IMR-90 (cell line): ENCODE data around the gene ACADL. TPM values are rescaled to one million over a fixed set of nuclear protein-coding genes. Genes with fewer than 3 reads are reported as not detected.

Source experiments
- ATAC-seq: fragments of 200-7000 bp; cut with Tn5 transposase; 2 replicates; pipeline ENCODE4 v1.9.1; 2020; ENCODE audit warnings: low read depth, mild to moderate bottlenecking, moderate library complexity
- BruUV-seq: library from RNA; stranded (reverse); fragments of 400-500 nt; replicated peaks from 2 replicates; lab custom pipeline; 2021; lab: Mats Ljungman, UMichigan
- CTCF ChIA-PET: fragments of 300-600 bp; formaldehyde crosslinking; extraction: SDS; loops from one replicate; lab custom pipeline; 2021; ENCODE audit warnings: antibody characterized with exemption; lab: Yijun Ruan, JAX
- POLR2A ChIA-PET: fragments of 300-600 bp; sonication (Branson Sonifier 250); formaldehyde crosslinking; loops from one replicate; lab custom pipeline; 2022; ENCODE audit warnings: antibody characterized with exemption; ENCODE audit not compliant: unreplicated experiment; lab: Charles Lee
- DNase-seq: peaks from one replicate; pipeline ENCODE4 v3.0.0; 2013
- H2AFZ ChIP-seq: replicated peaks from 2 replicates; pipeline ENCODE3; 2013; ENCODE audit warnings: low read length, mild to moderate bottlenecking; ENCODE audit not compliant: poor library complexity
- H2AK5ac ChIP-seq: 2 replicates; pipeline ENCODE4 v1.6.1; 2013; ENCODE audit warnings: low read depth, low read length, inconsistent platforms
- H2AK9ac ChIP-seq: replicated peaks from 2 replicates; pipeline ENCODE3; 2013; ENCODE audit warnings: mild to moderate bottlenecking, low read depth, low read length, moderate library complexity; ENCODE audit not compliant: poor library complexity
- H2BK120ac ChIP-seq: 2 replicates; pipeline ENCODE4 v1.6.1; 2013; ENCODE audit warnings: low read depth, low read length, inconsistent platforms
- H2BK15ac ChIP-seq: 3 replicates; pipeline ENCODE4 v1.6.1; 2013; ENCODE audit warnings: low read depth, low read length, inconsistent platforms
- H2BK20ac ChIP-seq: 2 replicates; pipeline ENCODE4 v1.6.1; 2013; ENCODE audit warnings: low read depth, mild to moderate bottlenecking, inconsistent platforms, low read length, moderate library complexity
- H2BK5ac ChIP-seq: 2 replicates; pipeline ENCODE4 v1.6.1; 2013; ENCODE audit warnings: mild to moderate bottlenecking, low read depth, low read length, inconsistent platforms; ENCODE audit not compliant: poor library complexity, severe bottlenecking
- H3K14ac ChIP-seq: replicated peaks from 2 replicates; pipeline ENCODE4 v1.6.1; 2013; ENCODE audit warnings: low read depth, low read length, inconsistent platforms
- H3K18ac ChIP-seq: 2 replicates; pipeline ENCODE4 v1.6.1; 2013; ENCODE audit warnings: low read depth, low read length, control low read depth
- H3K23ac ChIP-seq: 2 replicates; pipeline ENCODE4 v1.6.1; 2013; ENCODE audit warnings: low read depth, low read length, inconsistent platforms
- H3K27ac ChIP-seq: 2 replicates; pipeline ENCODE4 v1.5.1; 2013; ENCODE audit warnings: mild to moderate bottlenecking, control low read depth, low read length; ENCODE audit not compliant: insufficient read depth
- H3K27me3 ChIP-seq: 2 replicates; pipeline ENCODE4 v1.6.1; 2013; ENCODE audit warnings: low read length; ENCODE audit not compliant: control insufficient read depth, insufficient read depth
- H3K36me3 ChIP-seq: 2 replicates; pipeline ENCODE4 v1.6.1; 2013; ENCODE audit warnings: low read length, mixed read lengths; ENCODE audit not compliant: control insufficient read depth, insufficient read depth
- H3K4ac ChIP-seq: 2 replicates; pipeline ENCODE4 v1.6.1; 2013; ENCODE audit warnings: low read depth, low read length, inconsistent platforms
- H3K4me1 ChIP-seq: 2 replicates; pipeline ENCODE4 v1.6.1; 2013; ENCODE audit warnings: low read length, mixed read lengths; ENCODE audit not compliant: control insufficient read depth, insufficient read depth
- H3K4me2 ChIP-seq: 2 replicates; pipeline ENCODE4 v1.6.1; 2013; ENCODE audit warnings: low read depth, mild to moderate bottlenecking, control low read depth, low read length, moderate library complexity
- H3K4me3 ChIP-seq: 2 replicates; pipeline ENCODE4 v1.5.1; 2013; ENCODE audit warnings: low read depth, mild to moderate bottlenecking, control low read depth, low read length, moderate library complexity; ENCODE audit not compliant: insufficient read depth
- H3K56ac ChIP-seq: 2 replicates; pipeline ENCODE4 v1.6.1; 2013; ENCODE audit warnings: low read length, inconsistent platforms; ENCODE audit not compliant: insufficient read depth; ENCODE audit errors: extremely low read depth
- H3K79me1 ChIP-seq, 2 experiments: 2 replicates each; pipeline ENCODE4 v1.6.1; 2013; ENCODE audit warnings: low read length in 2 of 2, inconsistent platforms in 1 of 2, low read depth in 1 of 2
- H3K9ac ChIP-seq: 2 replicates; pipeline ENCODE4 v1.6.1; 2013; ENCODE audit warnings: low read depth, low read length, control low read depth
- H3K9me1 ChIP-seq: 2 replicates; pipeline ENCODE4 v1.6.1; 2013; ENCODE audit warnings: low read length, inconsistent platforms; ENCODE audit not compliant: insufficient read depth
- H3K9me3 ChIP-seq: 2 replicates; pipeline ENCODE4 v1.6.1; 2013; ENCODE audit warnings: low read length; ENCODE audit not compliant: control insufficient read depth, insufficient read depth
- H4K20me1 ChIP-seq: 2 replicates; pipeline ENCODE4 v1.6.1; 2013; ENCODE audit warnings: low read length, inconsistent platforms; ENCODE audit not compliant: insufficient read depth
- H4K5ac ChIP-seq: 2 replicates; pipeline ENCODE4 v1.6.1; 2013; ENCODE audit warnings: mild to moderate bottlenecking, low read depth, low read length, control low read depth
- H4K8ac ChIP-seq, 2 experiments: 2 replicates each; pipeline ENCODE4 v1.6.1; 2013; ENCODE audit warnings: low read depth in 2 of 2, low read length in 2 of 2, control low read depth in 1 of 2, inconsistent platforms in 1 of 2
- H4K91ac ChIP-seq: 2 replicates; pipeline ENCODE4 v1.6.1; 2013; ENCODE audit warnings: low read depth, low read length, inconsistent platforms; ENCODE audit not compliant: insufficient read depth
- BHLHE40 ChIP-seq: fragments of 150-350 bp; IDR thresholded peaks from 2 replicates; pipeline ENCODE4 v1.6.1; 2016; ENCODE audit warnings: mild to moderate bottlenecking, low read depth, low read length
- CHD1 ChIP-seq: IDR thresholded peaks from 2 replicates; pipeline ENCODE4 v1.6.1; 2012; ENCODE audit warnings: low read depth, low read length, improper control_type of control experiment
- ELK1 ChIP-seq: fragments of 150-350 bp; IDR thresholded peaks from 2 replicates; pipeline ENCODE4 v1.6.1; 2016; ENCODE audit warnings: low read depth, mild to moderate bottlenecking, low read length, moderate library complexity, borderline replicate concordance
- MAFK ChIP-seq: IDR thresholded peaks from 2 replicates; pipeline ENCODE4 v1.6.1; 2012; ENCODE audit warnings: low read depth, low read length, improper control_type of control experiment
- dilution Hi-C: fragments of 300-500 bp; cut with HindIII; formaldehyde crosslinking; loops from one replicate; pipeline ENCODE4 v1.14.3; 2018; ENCODE audit warnings: low sequenced_read_pairs; ENCODE audit not compliant: unreplicated experiment
- in situ Hi-C: fragments of 300-500 bp; cut with MboI; formaldehyde crosslinking; loops from 3 replicates; pipeline ENCODE4 v1.14.3; 2019; ENCODE audit warnings: low sequenced_read_pairs, inconsistent platforms, mixed read lengths
- intact Hi-C: fragments of 100-400 bp; cut with micrococcal nuclease; formaldehyde crosslinking; loops from 2 replicates; pipeline ENCODE4 v1.10.0; 2022
- polyA plus RNA-seq, 3 experiments: library from polyadenylated mRNA; depleted of rRNA; stranded (reverse); fragments of >200 nt; gene quantifications; 2 replicates each; pipeline ENCODE4 v1.2.3, GENCODE V29; 2012; ENCODE audit warnings: low replicate concordance in 1 of 3
- total RNA-seq: library from RNA; depleted of rRNA; stranded (reverse); fragments of >200 nt; gene quantifications from 2 replicates; pipeline ENCODE4 v1.2.3, GENCODE V29; 2012

Gene ACADL
- total and polyA plus RNA-seq, 2 of the 4 experiments (the other 2 are of a cell fraction): not detected

GRCh38 chr2:210224941-210225672, at the start of gene ACADL (continued):
- TF ChIP-seq BHLHE40 (no peak), CHD1 (no peak), MAFK (no peak)

- Histone ChIP-seq H3K27me3 (no peaks in the 10 kb centered on the region), H2BK15ac (no peak overlapping the region), H3K4me1 (no peaks in the 10 kb centered on the region), H3K9me3 (no peaks in the 10 kb centered on the region), H3K4me3 (no peak overlapping the region), H2AK5ac (no peak overlapping the region), H3K36me3 (no peaks in the 10 kb centered on the region), H3K27ac (no peak overlapping the region), H3K14ac (no peak overlapping the region), H2BK20ac (no peak overlapping the region), H3K9me1 (no peaks in the 10 kb centered on the region), H3K4ac (no peak overlapping the region), H3K56ac (no peak overlapping the region), H3K79me1 (no peaks in the 10 kb centered on the region), H3K23ac (no peak overlapping the region), H3K9ac (no peak overlapping the region), H3K18ac (no peak overlapping the region), H4K5ac (no peak overlapping the region), H2AFZ (no peak overlapping the region), H4K20me1 (no peaks in the 10 kb centered on the region), H4K91ac (no peak overlapping the region), H2AK9ac (no peak overlapping the region), H4K8ac (no peak overlapping the region), H2BK120ac (no peak overlapping the region), H2BK5ac (no peak overlapping the region), H3K4me2 (no peak overlapping the region)
- TF ChIP-seq ELK1 (no peak), MAFK (peak; percentile 93)
- no peak for ATAC-seq
- DNase-seq: no peak
- ChIA-PET CTCF (no interaction called here), POLR2A (no interaction called here)
- intact Hi-C loops (no loop called here), dilution Hi-C loops (no loop called here), in situ Hi-C loops (no loop called here)
- no TSS peak for BruUV-seq
Measured at GRCh38 chr2:210271300-210271699, 46.1 kb upstream of the ACADL start.
